Esophagus muscularis mucosa (tissue), 4 donors: ENCODE data around the gene GRIFIN. TPM values are rescaled to one million over a fixed set of nuclear protein-coding genes. Genes with fewer than 3 reads are reported as not detected.

ENCODE experiments used
- DNase-seq: peaks from one replicate; pipeline ENCODE4 v3.0.0-alpha.2; 2017; ENCODE audit errors: extremely low spot score
- H3K27ac ChIP-seq, 4 donors: fragments of 200-600 bp; sonication (generic); replicated peaks in 1 of 4; 1 replicate in 3 of 4; 2 replicates in 1 of 4; pipeline ENCODE4 v1.5.1; 2016 to 2019; ENCODE audit warnings: mild to moderate bottlenecking in 1 of 4
- H3K27me3 ChIP-seq, 4 donors: fragments of 200-600 bp; sonication (generic); one replicate each; pipeline versions ENCODE4 v1.5.1 to v1.6.0; 2016 to 2019
- H3K36me3 ChIP-seq, 4 donors: fragments of 200-600 bp; sonication (generic); one replicate each; pipeline ENCODE4 v1.5.1; 2016 to 2019
- H3K4me1 ChIP-seq, 4 donors: fragments of 200-600 bp; sonication (generic); one replicate each; pipeline ENCODE4 v1.5.1; 2016 to 2019
- H3K4me3 ChIP-seq, 4 donors: fragments of 200-600 bp; sonication (generic); 1 replicate in 2 of 4; 2 replicates in 2 of 4; pipeline ENCODE4 v1.5.1; 2016 to 2019; ENCODE audit warnings: mild to moderate bottlenecking in 4 of 4, moderate library complexity in 1 of 4
- H3K9me3 ChIP-seq, 4 donors: fragments of 200-600 bp; sonication (generic); 1 replicate in 3 of 4; 2 replicates in 1 of 4; pipeline ENCODE4 v1.5.1; 2016 to 2019
- EP300 ChIP-seq: sonication (generic); formaldehyde crosslinking; IDR thresholded peaks from one replicate; pipeline ENCODE4 v1.6.1; 2017; ENCODE audit warnings: antibody characterized with exemption
- POLR2A ChIP-seq: fragments of 450-650 bp; IDR thresholded peaks from one replicate; pipeline ENCODE4 v1.6.1; 2017; ENCODE audit warnings: antibody characterized with exemption, moderate library complexity, mild to moderate bottlenecking, low read depth
- POLR2AphosphoS5 ChIP-seq, 2 donors: sonication (generic); formaldehyde crosslinking; IDR thresholded peaks; one replicate each; pipeline ENCODE4 v1.6.1; 2017; ENCODE audit warnings: antibody characterized with exemption in 2 of 2
- WGBS: methylation state at CpG from one replicate; pipeline ENCODE4 v1.1.5; 2018; 5-methylcytosine and 5-hydroxymethylcytosine counted together
- intact Hi-C: fragments of 100-400 bp; cut with DNase I; formaldehyde crosslinking; loops from one replicate; pipeline ENCODE4 v1.15.1; 2023
- total RNA-seq, 4 donors: library from RNA; depleted of rRNA; stranded (reverse); fragments of >200 nt; gene quantifications; one replicate each; pipeline versions ENCODE4 v1.1.0 to v1.2.1, GENCODE V29; 2016
- TF ChIP-seq, protein P1 (sequence below), 3 experiments: fragments of 200-600 bp in 2 of 3; fragments of 450-650 bp in 1 of 3; sonication (generic) in 2 of 3; IDR thresholded peaks; one replicate each; pipeline ENCODE4 v1.5.1; 2017 to 2019; ENCODE audit warnings: antibody characterized with exemption in 3 of 3, mild to moderate bottlenecking in 2 of 3, moderate library complexity in 1 of 3

The GRIFIN gene
- total RNA-seq, 4 donors from 2014 or later, result not detected

DNA sequence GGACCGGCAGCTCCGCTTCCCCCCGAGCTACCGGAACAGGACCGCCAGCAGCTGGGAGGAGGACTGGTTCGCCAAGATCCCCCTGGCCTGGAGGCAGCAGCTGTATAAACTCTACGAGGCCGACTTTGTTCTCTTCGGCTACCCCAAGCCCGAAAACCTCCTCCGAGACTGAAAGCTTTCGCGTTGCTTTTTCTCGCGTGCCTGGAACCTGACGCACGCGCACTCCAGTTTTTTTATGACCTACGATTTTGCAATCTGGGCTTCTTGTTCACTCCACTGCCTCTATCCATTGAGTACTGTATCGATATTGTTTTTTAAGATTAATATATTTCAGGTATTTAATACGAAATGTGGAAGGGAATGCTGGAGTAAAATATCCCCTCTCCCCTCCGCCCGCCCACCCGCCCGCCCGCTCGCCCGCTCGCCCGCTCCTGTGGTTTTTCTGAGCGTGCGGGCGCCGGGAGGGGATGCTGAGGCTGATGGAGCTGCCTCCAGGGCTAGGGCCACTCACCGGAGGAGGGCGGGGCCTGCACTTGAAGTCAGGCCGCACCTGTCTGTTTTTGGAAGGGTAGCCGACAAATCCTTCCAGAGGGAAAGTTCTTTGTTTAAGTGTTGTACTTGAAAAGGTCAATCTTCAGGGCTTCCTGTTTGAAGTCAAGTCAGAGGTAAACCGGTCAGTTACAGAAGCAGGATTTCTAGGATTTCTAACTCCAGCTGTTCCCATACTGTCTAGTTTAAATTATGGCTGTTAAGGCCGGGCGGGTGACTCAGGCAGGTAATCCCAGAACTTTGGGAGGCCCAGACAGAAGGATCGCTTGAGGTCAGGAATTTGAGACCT, 42.3 kb downstream of the GRIFIN start:
- no peak overlapping the region for H3K4me3 ChIP-seq
- 95% methylated on average over 42 of the region's 42 CpGs for WGBS
- no peak overlapping the region for H3K27ac ChIP-seq
- H3K4me1 ChIP-seq, result peaks cover 0 to 15% (median 5%) of the 10 kb centered on the region in 4 donors
- intact Hi-C loops, result no loop called here
- DNase-seq, result no peak
- no peaks in the 10 kb centered on the region for H3K27me3 ChIP-seq
- TF ChIP-seq, protein P1, sequence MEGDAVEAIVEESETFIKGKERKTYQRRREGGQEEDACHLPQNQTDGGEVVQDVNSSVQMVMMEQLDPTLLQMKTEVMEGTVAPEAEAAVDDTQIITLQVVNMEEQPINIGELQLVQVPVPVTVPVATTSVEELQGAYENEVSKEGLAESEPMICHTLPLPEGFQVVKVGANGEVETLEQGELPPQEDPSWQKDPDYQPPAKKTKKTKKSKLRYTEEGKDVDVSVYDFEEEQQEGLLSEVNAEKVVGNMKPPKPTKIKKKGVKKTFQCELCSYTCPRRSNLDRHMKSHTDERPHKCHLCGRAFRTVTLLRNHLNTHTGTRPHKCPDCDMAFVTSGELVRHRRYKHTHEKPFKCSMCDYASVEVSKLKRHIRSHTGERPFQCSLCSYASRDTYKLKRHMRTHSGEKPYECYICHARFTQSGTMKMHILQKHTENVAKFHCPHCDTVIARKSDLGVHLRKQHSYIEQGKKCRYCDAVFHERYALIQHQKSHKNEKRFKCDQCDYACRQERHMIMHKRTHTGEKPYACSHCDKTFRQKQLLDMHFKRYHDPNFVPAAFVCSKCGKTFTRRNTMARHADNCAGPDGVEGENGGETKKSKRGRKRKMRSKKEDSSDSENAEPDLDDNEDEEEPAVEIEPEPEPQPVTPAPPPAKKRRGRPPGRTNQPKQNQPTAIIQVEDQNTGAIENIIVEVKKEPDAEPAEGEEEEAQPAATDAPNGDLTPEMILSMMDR (IDR thresholded peaks at IDR 0.05), result no peak
- no peak for TF ChIP-seq POLR2A
- TF ChIP-seq POLR2AphosphoS5 (IDR thresholded peaks at IDR 0.05), result no peak
- no peak for TF ChIP-seq EP300
- H3K36me3 ChIP-seq, result peaks cover 18 to 61% (median 41%) of the 10 kb centered on the region in 4 donors
- H3K9me3 ChIP-seq, result peaks cover 0 to 12% (median 0%) of the 10 kb centered on the region in 4 donors

DNA sequence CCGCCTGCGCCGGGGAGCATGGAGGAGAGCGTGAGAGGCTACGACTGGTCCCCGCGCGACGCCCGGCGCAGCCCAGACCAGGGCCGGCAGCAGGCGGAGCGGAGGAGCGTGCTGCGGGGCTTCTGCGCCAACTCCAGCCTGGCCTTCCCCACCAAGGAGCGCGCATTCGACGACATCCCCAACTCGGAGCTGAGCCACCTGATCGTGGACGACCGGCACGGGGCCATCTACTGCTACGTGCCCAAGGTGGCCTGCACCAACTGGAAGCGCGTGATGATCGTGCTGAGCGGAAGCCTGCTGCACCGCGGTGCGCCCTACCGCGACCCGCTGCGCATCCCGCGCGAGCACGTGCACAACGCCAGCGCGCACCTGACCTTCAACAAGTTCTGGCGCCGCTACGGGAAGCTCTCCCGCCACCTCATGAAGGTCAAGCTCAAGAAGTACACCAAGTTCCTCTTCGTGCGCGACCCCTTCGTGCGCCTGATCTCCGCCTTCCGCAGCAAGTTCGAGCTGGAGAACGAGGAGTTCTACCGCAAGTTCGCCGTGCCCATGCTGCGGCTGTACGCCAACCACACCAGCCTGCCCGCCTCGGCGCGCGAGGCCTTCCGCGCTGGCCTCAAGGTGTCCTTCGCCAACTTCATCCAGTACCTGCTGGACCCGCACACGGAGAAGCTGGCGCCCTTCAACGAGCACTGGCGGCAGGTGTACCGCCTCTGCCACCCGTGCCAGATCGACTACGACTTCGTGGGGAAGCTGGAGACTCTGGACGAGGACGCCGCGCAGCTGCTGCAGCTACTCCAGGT, 43.1 kb downstream of the GRIFIN start:
- no peak overlapping the region for H3K27ac ChIP-seq
- WGBS, result 98% methylated on average over 73 of the region's 85 CpGs
- peaks cover 18 to 57% (median 41%) of the 10 kb centered on the region in 4 donors for H3K36me3 ChIP-seq
- H3K4me3 ChIP-seq, result no peak overlapping the region
- H3K9me3 ChIP-seq, result peaks cover 0 to 12% (median 0%) of the 10 kb centered on the region in 4 donors
- TF ChIP-seq POLR2AphosphoS5 (IDR thresholded peaks at IDR 0.05) (no peak), EP300 (no peak), POLR2A (no peak)
- TF ChIP-seq, protein P1 (IDR thresholded peaks at IDR 0.05), result no peak
- DNase-seq, result no peak
- intact Hi-C loops, result no loop called here
- no peaks in the 10 kb centered on the region for H3K27me3 ChIP-seq
- H3K4me1 ChIP-seq, result peaks cover 0 to 8% (median 3%) of the 10 kb centered on the region in 4 donors

DNA sequence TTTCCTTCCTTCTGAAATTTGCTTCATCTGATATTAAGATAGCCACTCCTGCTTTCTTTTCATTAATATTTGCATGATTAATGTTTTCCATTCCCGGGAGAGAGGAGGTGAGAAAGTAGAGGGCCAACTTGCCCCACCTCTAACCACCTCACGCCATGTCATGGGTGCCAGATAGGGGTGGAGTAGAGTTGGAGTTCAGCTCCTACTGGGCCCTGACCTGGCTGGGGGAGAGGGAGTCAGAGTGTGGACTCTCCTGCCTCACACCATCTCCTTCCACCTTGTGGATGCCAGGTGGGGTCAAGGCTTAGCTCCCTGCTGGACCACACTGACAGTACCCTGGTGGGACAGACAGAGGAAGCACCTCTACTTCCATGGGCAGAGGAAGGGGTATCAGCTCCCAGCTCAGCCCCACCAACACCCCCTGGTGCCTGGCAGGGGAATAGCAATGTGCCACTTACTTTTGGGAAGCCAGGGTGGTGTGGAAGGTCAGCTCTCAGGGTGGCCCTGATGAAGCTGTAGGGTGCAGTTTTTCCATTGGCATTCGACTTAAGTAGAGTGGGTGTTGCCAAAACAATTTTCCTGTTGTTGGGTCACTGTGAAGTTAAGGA, 44.8 kb downstream of the GRIFIN start:
- intact Hi-C loops, result no loop called here
- peaks cover 0 to 12% (median 0%) of the 10 kb centered on the region in 4 donors for H3K9me3 ChIP-seq
- no peaks in the 10 kb centered on the region for H3K27me3 ChIP-seq
- no peaks in the 10 kb centered on the region for H3K4me1 ChIP-seq
- peaks cover 18 to 41% (median 37%) of the 10 kb centered on the region in 4 donors for H3K36me3 ChIP-seq
- no peak overlapping the region for H3K27ac ChIP-seq
- no peak overlapping the region for H3K4me3 ChIP-seq
- WGBS, result 81% methylated on average over 3 of the region's 3 CpGs
- no peak for DNase-seq
- TF ChIP-seq POLR2A, result no peak
- TF ChIP-seq EP300, result no peak
- TF ChIP-seq, protein P1 (IDR thresholded peaks at IDR 0.05), result peak in 1 of 3 experiments; percentile 39
- no peak for TF ChIP-seq POLR2AphosphoS5 (IDR thresholded peaks at IDR 0.05)

DNA sequence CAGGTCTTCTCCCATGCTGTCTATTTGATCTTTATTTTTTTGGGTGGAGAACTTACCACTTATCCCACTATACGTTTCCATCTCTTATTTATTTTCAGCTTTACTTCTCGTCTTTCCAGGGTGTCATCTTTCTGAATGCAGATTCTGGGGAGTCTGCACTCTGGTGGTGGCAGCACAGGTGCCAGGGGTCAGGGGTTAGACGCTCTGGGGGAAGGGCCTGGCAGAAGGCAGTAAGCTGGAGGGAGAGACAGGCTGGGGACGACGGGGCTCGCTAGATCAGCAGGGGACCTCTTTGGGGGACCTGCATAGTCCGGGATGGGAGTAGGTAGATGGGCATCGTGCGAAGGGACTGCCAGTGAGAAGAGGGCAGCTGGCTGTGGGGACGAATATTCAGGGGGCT, 50.4 kb downstream of the GRIFIN start:
- peaks cover 0 to 7% (median 0%) of the 10 kb centered on the region in 4 donors for H3K36me3 ChIP-seq
- H3K9me3 ChIP-seq, result peaks cover 0 to 6% (median 0%) of the 10 kb centered on the region in 4 donors
- 87% methylated on average over 10 of the region's 10 CpGs for WGBS
- DNase-seq, result no peak
- H3K4me3 ChIP-seq, result no peak overlapping the region
- no peaks in the 10 kb centered on the region for H3K27me3 ChIP-seq
- no peak overlapping the region for H3K27ac ChIP-seq
- TF ChIP-seq EP300, result no peak
- TF ChIP-seq, protein P1 (IDR thresholded peaks at IDR 0.05), result no peak
- no peaks in the 10 kb centered on the region for H3K4me1 ChIP-seq
- intact Hi-C loops, result no loop called here

Other genes with a start within 250 kb of the GRIFIN start
- 10 to 100 TPM; 22.2 to 33.1 (median 29.5) TPM for gene MAD1L1, start 243.5 kb downstream of the GRIFIN start, total RNA-seq
- 10 to 100 TPM; 13.3 to 20.3 (median 16.5) TPM for gene MRM2, start 234.2 kb downstream of the GRIFIN start, total RNA-seq
- 10 to 100 TPM; 10.9 to 18.7 (median 18.0) TPM for gene NUDT1, start 234.2 kb downstream of the GRIFIN start, total RNA-seq
- 1 to 10 TPM; 6.8 to 9.9 (median 8.7) TPM for gene SNX8, start 162.0 kb downstream of the GRIFIN start, total RNA-seq
- 100 to 1,000 TPM; 105 to 155 (median 128) TPM for gene EIF3B, start 121.6 kb downstream of the GRIFIN start, total RNA-seq
- gene CHST12, start 72.8 kb downstream of the GRIFIN start, total RNA-seq, result 10 to 100 TPM in 2 of 4 donors, 1 to 10 TPM in 2; 6.6 to 24.0 (median 14.8) TPM
- 10 to 100 TPM in 1 of 4 donors, 1 to 10 TPM in 3; 6.1 to 10.7 (median 8.3) TPM for gene LFNG, start 43.4 kb upstream of the GRIFIN start, total RNA-seq
- 10 to 100 TPM; 22.0 to 43.8 (median 32.7) TPM for gene BRAT1, start 79.1 kb upstream of the GRIFIN start, total RNA-seq
- gene IQCE, start 82.6 kb upstream of the GRIFIN start, total RNA-seq, result 10 to 100 TPM; 13.0 to 22.4 (median 18.0) TPM
- 10 to 100 TPM; 17.4 to 25.7 (median 20.2) TPM for gene TTYH3, start 155.6 kb upstream of the GRIFIN start, total RNA-seq
- 1 to 10 TPM in 1 of 4 donors, under 1 TPM in 3; under 0.01 to 1.2 (median 0.53) TPM for gene AMZ1, start 211.8 kb upstream of the GRIFIN start, total RNA-seq